Hepatocyte (in vitro differentiated cells): ENCODE results near the gene TRMT61A. TPM values are rescaled to one million over a fixed set of nuclear protein-coding genes. Genes with fewer than 3 reads are reported as not detected.

Experiments used
- DNase-seq: peaks from one replicate; pipeline ENCODE4 v3.0.0-alpha.2; 2016; ENCODE audit warnings: low spot score
- H2AFZ ChIP-seq: fragments of 200-600 bp; sonication (generic); 2 replicates; pipeline ENCODE4 v1.6.0; 2016; ENCODE audit warnings: antibody characterized with exemption, mild to moderate bottlenecking
- H3K27ac ChIP-seq: fragments of 200-600 bp; sonication (generic); 2 replicates; pipeline ENCODE4 v1.5.1; 2016; ENCODE audit warnings: mild to moderate bottlenecking
- H3K27me3 ChIP-seq: fragments of 200-600 bp; sonication (generic); 2 replicates; pipeline ENCODE4 v1.6.1; 2016
- H3K36me3 ChIP-seq: fragments of 200-600 bp; sonication (generic); replicated peaks from 2 replicates; pipeline ENCODE4 v1.5.1; 2016; ENCODE audit warnings: low read depth; ENCODE audit not compliant: insufficient read depth
- H3K4me1 ChIP-seq: fragments of 200-600 bp; sonication (generic); 2 replicates; pipeline ENCODE4 v1.5.1; 2016; ENCODE audit warnings: mild to moderate bottlenecking, moderate library complexity; ENCODE audit not compliant: insufficient read depth
- H3K4me2 ChIP-seq: fragments of 200-600 bp; sonication (generic); 2 replicates; pipeline ENCODE4 v1.6.0; 2016
- H3K4me3 ChIP-seq: fragments of 200-600 bp; sonication (generic); 2 replicates; pipeline ENCODE4 v1.5.1; 2016; ENCODE audit warnings: mild to moderate bottlenecking
- H3K79me2 ChIP-seq: fragments of 200-600 bp; sonication (generic); 2 replicates; pipeline ENCODE4 v1.6.0; 2017; ENCODE audit warnings: mild to moderate bottlenecking
- H3K9me2 ChIP-seq: fragments of 200-600 bp; sonication (generic); replicated peaks from 2 replicates; pipeline ENCODE4 v1.6.0; 2017; ENCODE audit warnings: mild to moderate bottlenecking; ENCODE audit not compliant: insufficient read depth
- H3K9me3 ChIP-seq: fragments of 200-600 bp; sonication (generic); 2 replicates; pipeline ENCODE4 v1.5.1; 2016; ENCODE audit warnings: low read depth, mild to moderate bottlenecking
- H4K20me1 ChIP-seq: fragments of 200-600 bp; sonication (generic); 2 replicates; pipeline ENCODE4 v1.6.0; 2016; ENCODE audit warnings: mild to moderate bottlenecking; ENCODE audit not compliant: insufficient read depth, poor library complexity, severe bottlenecking
- CTCF ChIP-seq: fragments of 200-600 bp; sonication (generic); IDR thresholded peaks from 2 replicates; pipeline ENCODE4 v1.5.1; 2016; ENCODE audit warnings: antibody characterized with exemption, mild to moderate bottlenecking; ENCODE audit not compliant: poor library complexity
- EZH2 ChIP-seq: fragments of 200-600 bp; sonication (generic); IDR thresholded peaks from 2 replicates; pipeline ENCODE4 v1.6.1; 2016; ENCODE audit warnings: antibody characterized with exemption, mild to moderate bottlenecking, borderline replicate concordance
- EZH2phosphoT487 ChIP-seq: fragments of 200-600 bp; sonication (generic); IDR thresholded peaks from one replicate; pipeline ENCODE4 v1.6.1; 2018; ENCODE audit warnings: antibody characterized with exemption, mild to moderate bottlenecking, low read depth, moderate library complexity; ENCODE audit not compliant: unreplicated experiment, severe bottlenecking
- WGBS: methylation state at CpG from one replicate; pipeline ENCODE4 v1.1.6; 2016; ENCODE audit warnings: low lambda C conversion rate; ENCODE audit errors: missing lambda C conversion rate; 5-methylcytosine and 5-hydroxymethylcytosine counted together
- polyA plus RNA-seq: library from polyadenylated mRNA; unstranded; fragments of >200 nt; fragmentation: Nextera tagmentation; extraction: Ambion mirVana; gene quantifications from 2 replicates; pipeline ENCODE4 v1.2.1, GENCODE V29; 2016
- total RNA-seq: library from RNA; depleted of rRNA; stranded (reverse); fragments of >200 nt; gene quantifications from 2 replicates; pipeline ENCODE4 v1.2.3, GENCODE V29; 2014

The TRMT61A gene
- total and polyA plus RNA-seq, 2 experiments from 2014 or later = 8.9 to 13.2 TPM

- H3K27me3 ChIP-seq = peaks cover 4% of the 10 kb centered on the region
- H3K4me1 ChIP-seq = peaks cover 40% of the 10 kb centered on the region
- H3K4me2 ChIP-seq = peak overlapping the region; percentile 100
- TF ChIP-seq EZH2 (no peak), EZH2phosphoT487 (no peak), CTCF (no peak)
- H3K9me2 ChIP-seq = no peaks in the 10 kb centered on the region
- no peaks in the 10 kb centered on the region for H3K36me3 ChIP-seq
- H3K4me3 ChIP-seq = no peak overlapping the region
- no peak overlapping the region for H2AFZ ChIP-seq
- peak; percentile 39 for DNase-seq
- H3K27ac ChIP-seq = peak overlapping the region; percentile 90
- peaks cover 25% of the 10 kb centered on the region for H3K79me2 ChIP-seq
- peaks cover 27% of the 10 kb centered on the region for H4K20me1 ChIP-seq
- 71% methylated on average over 12 of the region's 13 CpGs for WGBS
- H3K9me3 ChIP-seq = no peaks in the 10 kb centered on the region
Measured at GRCh38 chr14:103519043-103519836, 9.8 kb upstream of the TRMT61A start.

- no peaks in the 10 kb centered on the region for H3K9me2 ChIP-seq
- H3K27ac ChIP-seq = peak overlapping the region; percentile 90
- peaks cover 27% of the 10 kb centered on the region for H4K20me1 ChIP-seq
- no peak overlapping the region for H3K4me3 ChIP-seq
- peak; percentile 36 for DNase-seq
- peaks cover 4% of the 10 kb centered on the region for H3K27me3 ChIP-seq
- H3K9me3 ChIP-seq = no peaks in the 10 kb centered on the region
- H3K79me2 ChIP-seq = peaks cover 25% of the 10 kb centered on the region
- TF ChIP-seq EZH2 (no peak), CTCF (no peak), EZH2phosphoT487 (no peak)
- H2AFZ ChIP-seq = no peak overlapping the region
- H3K36me3 ChIP-seq = no peaks in the 10 kb centered on the region
- peak overlapping the region; percentile 100 for H3K4me2 ChIP-seq
- H3K4me1 ChIP-seq = peaks cover 46% of the 10 kb centered on the region
- WGBS = 82% methylated on average over 22 of the region's 22 CpGs
Measured at GRCh38 chr14:103519837-103520212, 9.2 kb upstream of the TRMT61A start.

GRCh38 chr14:103520269-103520656, 8.7 kb upstream of the TRMT61A start:
- no peaks in the 10 kb centered on the region for H3K36me3 ChIP-seq
- peaks cover 4% of the 10 kb centered on the region for H3K27me3 ChIP-seq
- DNase-seq = peak; percentile 8
- 75% methylated on average over 10 of the region's 10 CpGs for WGBS
- no peaks in the 10 kb centered on the region for H3K9me2 ChIP-seq
- peaks cover 47% of the 10 kb centered on the region for H3K4me1 ChIP-seq
- peak overlapping the region; percentile 100 for H3K4me2 ChIP-seq
- H4K20me1 ChIP-seq = peaks cover 27% of the 10 kb centered on the region
- H2AFZ ChIP-seq = no peak overlapping the region
- peak overlapping the region; percentile 90 for H3K27ac ChIP-seq
- no peaks in the 10 kb centered on the region for H3K9me3 ChIP-seq
- peaks cover 25% of the 10 kb centered on the region for H3K79me2 ChIP-seq
- peak overlapping the region; percentile 91 for H3K4me3 ChIP-seq
- TF ChIP-seq EZH2 (no peak), EZH2phosphoT487 (no peak), CTCF (no peak)
